Ishikawa (cell line): ENCODE measurements around the gene PARP11.

Source experiments
- CEBPB ChIP-seq: IDR thresholded peaks from 2 replicates; pipeline ENCODE4 v1.6.1; 2012
- CREB1 ChIP-seq: IDR thresholded peaks from 2 replicates; pipeline ENCODE4 v1.6.1; 2012; ENCODE audit warnings: low read depth
- EGR1 ChIP-seq: IDR thresholded peaks from 2 replicates; pipeline ENCODE4 v1.6.1; 2012
- EP300 ChIP-seq: IDR thresholded peaks from 2 replicates; pipeline ENCODE4 v1.6.1; 2012; ENCODE audit warnings: borderline replicate concordance
- FOXM1 ChIP-seq: IDR thresholded peaks from 2 replicates; pipeline ENCODE4 v1.6.1; 2012; ENCODE audit warnings: low read depth, borderline replicate concordance
- MAX ChIP-seq: IDR thresholded peaks from 2 replicates; pipeline ENCODE4 v1.6.1; 2012
- NFIC ChIP-seq: IDR thresholded peaks from 2 replicates; pipeline ENCODE4 v1.6.1; 2012
- RAD21 ChIP-seq: IDR thresholded peaks from 2 replicates; pipeline ENCODE4 v1.6.1; 2012; ENCODE audit warnings: low read depth
- TAF1 ChIP-seq: IDR thresholded peaks from 2 replicates; pipeline ENCODE4 v1.6.1; 2012; ENCODE audit warnings: low read depth, mild to moderate bottlenecking
- TCF12 ChIP-seq: IDR thresholded peaks from 2 replicates; pipeline ENCODE4 v1.6.1; 2012; ENCODE audit warnings: low read depth
- TEAD4 ChIP-seq: IDR thresholded peaks from 2 replicates; pipeline ENCODE4 v1.6.1; 2012
- YY1 ChIP-seq: IDR thresholded peaks from 2 replicates; pipeline ENCODE4 v1.6.1; 2012; ENCODE audit warnings: low read depth
- ZBTB7A ChIP-seq: IDR thresholded peaks from 2 replicates; pipeline ENCODE4 v1.6.1; 2012; ENCODE audit warnings: low read depth
- TF ChIP-seq, protein P1 (sequence below): IDR thresholded peaks from 2 replicates; pipeline ENCODE4 v1.6.1; 2012; ENCODE audit warnings: low read depth, mild to moderate bottlenecking

GRCh38 chr12:3897371-3897971 is 24.3 kb upstream of the PARP11 start:
- TF ChIP-seq, protein P1, sequence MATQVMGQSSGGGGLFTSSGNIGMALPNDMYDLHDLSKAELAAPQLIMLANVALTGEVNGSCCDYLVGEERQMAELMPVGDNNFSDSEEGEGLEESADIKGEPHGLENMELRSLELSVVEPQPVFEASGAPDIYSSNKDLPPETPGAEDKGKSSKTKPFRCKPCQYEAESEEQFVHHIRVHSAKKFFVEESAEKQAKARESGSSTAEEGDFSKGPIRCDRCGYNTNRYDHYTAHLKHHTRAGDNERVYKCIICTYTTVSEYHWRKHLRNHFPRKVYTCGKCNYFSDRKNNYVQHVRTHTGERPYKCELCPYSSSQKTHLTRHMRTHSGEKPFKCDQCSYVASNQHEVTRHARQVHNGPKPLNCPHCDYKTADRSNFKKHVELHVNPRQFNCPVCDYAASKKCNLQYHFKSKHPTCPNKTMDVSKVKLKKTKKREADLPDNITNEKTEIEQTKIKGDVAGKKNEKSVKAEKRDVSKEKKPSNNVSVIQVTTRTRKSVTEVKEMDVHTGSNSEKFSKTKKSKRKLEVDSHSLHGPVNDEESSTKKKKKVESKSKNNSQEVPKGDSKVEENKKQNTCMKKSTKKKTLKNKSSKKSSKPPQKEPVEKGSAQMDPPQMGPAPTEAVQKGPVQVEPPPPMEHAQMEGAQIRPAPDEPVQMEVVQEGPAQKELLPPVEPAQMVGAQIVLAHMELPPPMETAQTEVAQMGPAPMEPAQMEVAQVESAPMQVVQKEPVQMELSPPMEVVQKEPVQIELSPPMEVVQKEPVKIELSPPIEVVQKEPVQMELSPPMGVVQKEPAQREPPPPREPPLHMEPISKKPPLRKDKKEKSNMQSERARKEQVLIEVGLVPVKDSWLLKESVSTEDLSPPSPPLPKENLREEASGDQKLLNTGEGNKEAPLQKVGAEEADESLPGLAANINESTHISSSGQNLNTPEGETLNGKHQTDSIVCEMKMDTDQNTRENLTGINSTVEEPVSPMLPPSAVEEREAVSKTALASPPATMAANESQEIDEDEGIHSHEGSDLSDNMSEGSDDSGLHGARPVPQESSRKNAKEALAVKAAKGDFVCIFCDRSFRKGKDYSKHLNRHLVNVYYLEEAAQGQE: no peak
- TF ChIP-seq TAF1 (no peak), FOXM1 (no peak), YY1 (no peak), RAD21 (no peak), EP300 (no peak), MAX (no peak), CREB1 (no peak), EGR1 (no peak), CEBPB (no peak), TEAD4 (no peak), NFIC (no peak), ZBTB7A (no peak), TCF12 (no peak)
